Motor neuron (in vitro differentiated cells): ENCODE data around the gene STRIT1. TPM values are rescaled to one million over a fixed set of nuclear protein-coding genes. Genes with fewer than 3 reads are reported as not detected.

Experiments
- ATAC-seq, 8 experiments: fragments of 200-7000 bp; cut with Tn5 transposase; replicated peaks in 6 of 8; 2 replicates each; pipeline ENCODE4 v1.8.0; 2021; ENCODE audit warnings: mild to moderate bottlenecking in 8 of 8, moderate library complexity in 8 of 8
- H3K27ac ChIP-seq, 2 donors: fragments of 250-450 bp; sonication (Bioruptor Pico); 2 replicates each; pipeline ENCODE4 v1.9.0; 2021; ENCODE audit warnings: antibody characterized with exemption in 2 of 2, mild to moderate bottlenecking in 2 of 2, moderate library complexity in 1 of 2
- H3K4me1 ChIP-seq, 2 donors: fragments of 250-450 bp; sonication (Bioruptor Pico); replicated peaks in 1 of 2; 2 replicates each; pipeline ENCODE4 v1.6.1; 2021; ENCODE audit warnings: antibody characterized with exemption in 2 of 2, mild to moderate bottlenecking in 2 of 2, moderate library complexity in 1 of 2
- H3K4me3 ChIP-seq, 5 donors: fragments of 250-450 bp; sonication (Bioruptor Pico); 2 replicates each; pipeline ENCODE4 v1.9.0; 2021; ENCODE audit warnings: antibody characterized with exemption in 5 of 5, mild to moderate bottlenecking in 5 of 5, moderate library complexity in 4 of 5
- WGBS, 10 experiments: fragments of 450-650 bp; shearing (Covaris generic); methylation state at CpG; one replicate each; pipeline ENCODE4 v1.0.0; 2022; 5-methylcytosine and 5-hydroxymethylcytosine counted together
- in situ Hi-C, 9 experiments: fragments of 400-800 bp; cut with MboI; loops; one replicate each; pipeline ENCODE4 v1.15.0; 2021; ENCODE audit warnings: low sequenced_read_pairs in 9 of 9, low pct_unique_long_range_greater_than_20kb in 2 of 9; ENCODE audit not compliant: unreplicated experiment in 9 of 9
- total RNA-seq, 8 experiments: library from RNA; unstranded; fragments of 300-600 nt; gene quantifications; 2 replicates each; pipeline versions ENCODE4 v1.2.3 to v1.2.4, GENCODE V29; 2022

The STRIT1 gene
- total RNA-seq, 8 experiments from 2014 or later = 0.22 to 1.4 (median 0.71) TPM; not detected in 5

DNA sequence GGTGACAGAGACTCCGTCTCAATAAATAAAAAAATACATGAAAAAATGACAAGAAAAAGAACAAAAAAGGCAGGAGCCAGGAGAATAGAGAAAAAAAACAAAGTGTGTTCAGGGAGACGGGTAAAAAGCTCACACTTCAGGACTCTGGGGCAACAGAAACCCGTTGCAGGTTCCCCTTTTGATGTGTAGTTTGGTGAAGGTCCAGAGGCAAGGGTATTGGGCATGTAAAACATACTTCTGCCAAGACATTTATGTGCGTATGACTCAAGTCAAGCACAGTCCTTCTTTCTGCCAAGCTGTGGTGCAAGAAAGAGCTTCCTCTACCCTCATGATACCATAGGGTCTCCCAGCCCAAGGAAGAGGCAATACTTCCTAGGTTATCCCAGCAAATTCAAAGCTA lies 33.4 kb upstream of the STRIT1 start:
- in situ Hi-C loops = loop anchor here in 2 of 9 experiments (10.0 kb wide), 3 partner anchors 372 to 992 kb away; no protein-coding TSS in a partner anchor
- Histone ChIP-seq H3K4me3 (no peak overlapping the region), H3K27ac (no peak overlapping the region), H3K4me1 (peaks cover 3 to 5% of the 10 kb centered on the region in 2 donors)
- 59 to 100% (median 78%) methylated on average over 1 to 3 of the region's 4 CpGs; no CpG with 5 or more reads in 1 of the 10 experiments for WGBS, 10 experiments
- ATAC-seq = no peak

- in situ Hi-C loops = loop anchor here in 2 of 9 experiments (10.0 kb wide), 3 partner anchors 371 to 991 kb away; no protein-coding TSS in a partner anchor
- ATAC-seq = no peak
- Histone ChIP-seq H3K4me1 (peaks cover 3 to 5% of the 10 kb centered on the region in 2 donors), H3K4me3 (no peak overlapping the region), H3K27ac (no peak overlapping the region)
- 50 to 96% (median 87%) methylated on average over 1 to 5 of the region's 5 CpGs for WGBS, 10 experiments
Measured at GRCh38 chr3:155326244-155326643, 32.8 kb upstream of the STRIT1 start.

DNA sequence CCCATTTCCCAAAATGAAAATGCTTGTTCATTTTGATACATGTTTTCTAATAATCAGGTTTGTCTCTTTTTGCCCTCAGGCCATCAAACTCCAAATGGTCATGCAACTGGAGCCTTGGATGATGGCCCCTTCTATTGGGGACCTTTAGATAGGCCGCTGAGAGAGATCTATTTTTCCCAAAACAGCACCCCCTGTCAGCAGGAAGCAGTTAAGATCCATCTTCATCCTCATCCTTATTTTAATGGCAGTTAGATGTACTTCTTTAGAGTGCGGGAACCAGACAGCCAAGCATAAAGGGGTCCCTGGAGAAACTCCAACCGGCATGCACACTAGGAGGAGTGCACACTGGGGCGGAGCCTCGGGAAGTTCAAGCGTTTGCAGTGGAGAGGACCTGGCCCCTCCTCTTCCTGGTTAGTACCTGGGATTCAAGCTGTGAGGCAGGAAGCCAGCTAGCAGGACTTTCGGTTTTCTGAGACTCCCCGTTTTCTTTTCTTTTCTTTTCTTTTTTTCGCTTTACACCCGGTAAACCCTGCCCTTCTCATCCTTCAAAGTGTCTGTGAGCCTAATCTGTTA lies 31.9 kb upstream of the STRIT1 start:
- Histone ChIP-seq H3K4me3 (peak overlapping the region in 1 of 5 donors; percentile 17), H3K27ac (no peak overlapping the region), H3K4me1 (peaks cover 3 to 5% of the 10 kb centered on the region in 2 donors)
- in situ Hi-C loops = loop anchor here in 2 of 9 experiments (10.0 kb wide), 3 partner anchors 371 to 991 kb away; no protein-coding TSS in a partner anchor
- 25 to 100% (median 68%) methylated on average over 1 to 9 of the region's 10 CpGs; no CpG with 5 or more reads in 1 of the 10 experiments for WGBS, 10 experiments
- ATAC-seq = peak in 4 of 8 experiments; percentile 10 to 84 (median 70)

DNA sequence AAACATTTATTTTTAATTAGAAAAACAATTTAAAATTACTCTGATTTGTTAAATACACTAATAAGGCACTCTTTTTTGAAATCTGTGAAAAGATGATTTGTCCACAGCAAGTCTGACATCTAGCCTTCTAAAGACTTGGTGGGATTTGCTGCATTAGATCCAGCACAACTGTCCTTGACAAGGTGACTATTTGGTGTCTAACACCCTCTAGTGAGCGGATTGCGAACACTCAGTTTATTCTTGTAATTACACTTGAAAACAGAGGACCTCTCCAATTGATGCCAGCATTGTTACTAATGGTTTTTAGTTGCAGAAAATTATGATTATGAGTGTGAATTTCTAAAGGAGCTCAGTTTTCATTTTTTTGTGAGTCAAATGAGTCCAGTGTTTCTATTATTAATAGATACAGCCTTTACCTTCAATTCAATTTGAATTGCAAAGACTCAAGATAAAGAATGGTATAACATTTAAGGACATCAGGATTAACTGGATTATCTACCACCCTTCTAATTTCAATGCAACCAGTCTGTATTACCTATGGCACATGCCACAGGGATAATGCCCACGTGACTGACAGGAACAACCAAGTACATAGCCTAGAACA lies 29.7 kb upstream of the STRIT1 start:
- Histone ChIP-seq H3K4me1 (peaks cover 3 to 5% of the 10 kb centered on the region in 2 donors), H3K4me3 (no peak overlapping the region), H3K27ac (no peak overlapping the region)
- ATAC-seq = peak; percentile 73 to 90 (median 81)
- in situ Hi-C loops = loop anchor here in 7 of 9 experiments (10.0 to 25.0 kb wide), 7 partner anchors 236 to 988 kb away; partner anchors contain the start of gene MME (in 1 of the 7)
- WGBS, 10 experiments = 0 to 25% (median 6%) methylated on average over 1 to 3 of the region's 3 CpGs; no CpG with 5 or more reads in 1 of the 10 experiments

DNA sequence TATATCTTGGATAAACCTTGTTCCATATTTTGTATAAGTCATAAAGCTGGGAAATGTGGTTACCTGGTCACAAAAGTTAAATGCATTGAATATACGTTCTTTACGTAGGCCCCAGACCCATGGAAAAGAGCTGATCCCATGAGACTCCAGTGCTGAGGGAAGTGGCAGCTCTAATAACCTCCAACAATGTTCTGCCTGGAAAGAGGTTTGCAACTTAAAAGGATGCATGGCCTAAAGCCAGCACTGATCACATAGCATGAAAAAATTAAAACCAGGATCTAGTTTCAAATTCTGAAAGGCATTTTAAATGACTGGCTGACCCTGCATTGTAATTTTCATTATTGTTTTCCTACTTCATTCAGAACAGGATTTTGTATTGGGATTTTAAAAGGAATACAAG lies 27.9 kb upstream of the STRIT1 start:
- in situ Hi-C loops = loop anchor here in 7 of 9 experiments (10.0 to 25.0 kb wide), 7 partner anchors 234 to 987 kb away; partner anchors contain the start of gene MME (in 1 of the 7)
- Histone ChIP-seq H3K4me1 (peaks cover 3 to 5% of the 10 kb centered on the region in 2 donors), H3K4me3 (no peak overlapping the region), H3K27ac (no peak overlapping the region)
- 29 to 100% (median 85%) methylated on average over 1 to 2 of the region's 2 CpGs for WGBS, 10 experiments
- peak in 3 of 8 experiments; percentile 55 to 76 (median 57) for ATAC-seq

DNA sequence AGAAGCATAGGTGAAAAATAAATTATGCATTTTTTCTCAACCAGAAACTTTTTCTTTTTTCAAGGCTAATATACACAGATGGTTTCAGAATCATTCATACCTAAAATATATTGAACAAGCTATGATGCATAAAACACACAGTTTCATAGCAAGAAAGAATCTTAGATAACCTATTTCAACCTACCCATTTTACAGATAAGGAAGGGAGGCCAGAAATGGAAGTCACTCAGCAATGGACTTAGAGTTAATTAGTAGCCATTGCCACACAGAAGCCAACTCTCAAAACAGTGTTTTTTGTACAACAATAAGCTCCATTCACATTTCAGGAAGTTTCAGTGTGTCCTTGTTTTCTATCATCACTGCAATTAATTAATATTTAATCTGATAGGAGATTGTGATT lies 27.5 kb upstream of the STRIT1 start:
- Histone ChIP-seq H3K27ac (no peak overlapping the region), H3K4me3 (no peak overlapping the region), H3K4me1 (peaks cover 3 to 5% of the 10 kb centered on the region in 2 donors)
- ATAC-seq = no peak
- in situ Hi-C loops = loop anchor here in 7 of 9 experiments (10.0 to 25.0 kb wide), 7 partner anchors 234 to 986 kb away; partner anchors contain the start of gene MME (in 1 of the 7)

DNA sequence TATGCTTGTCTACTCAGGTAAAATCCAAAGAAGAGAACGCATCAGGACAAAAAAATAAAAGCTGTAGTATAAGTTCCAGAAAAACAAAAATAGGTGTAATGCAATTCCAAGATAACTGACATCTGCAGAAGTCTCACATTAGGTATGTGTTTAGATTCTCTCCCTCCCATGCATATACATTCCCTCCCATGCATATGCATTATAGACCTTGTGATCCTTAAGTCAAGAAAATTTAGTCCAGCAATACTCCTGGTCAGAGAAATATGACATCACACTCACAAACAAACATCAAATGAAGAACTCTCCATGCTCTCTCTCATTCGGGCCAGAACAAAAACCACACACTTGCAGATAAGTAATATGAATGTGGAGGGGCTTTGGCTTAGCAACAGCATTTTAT lies 25.3 kb upstream of the STRIT1 start:
- WGBS, 10 experiments = 65 to 100% (median 83%) methylated on average over 1 to 2 of the region's 2 CpGs; no CpG with 5 or more reads in 3 of the 10 experiments
- no peak overlapping the region for H3K4me3 ChIP-seq
- no peaks in the 10 kb centered on the region for H3K4me1 ChIP-seq
- H3K27ac ChIP-seq = no peak overlapping the region
- in situ Hi-C loops = loop anchor here in 7 of 9 experiments (10.0 to 25.0 kb wide), 5 partner anchors 231 to 981 kb away; partner anchors contain the start of gene MME (in 1 of the 7)
- ATAC-seq = peak in 2 of 8 experiments; percentile 53 to 79

DNA sequence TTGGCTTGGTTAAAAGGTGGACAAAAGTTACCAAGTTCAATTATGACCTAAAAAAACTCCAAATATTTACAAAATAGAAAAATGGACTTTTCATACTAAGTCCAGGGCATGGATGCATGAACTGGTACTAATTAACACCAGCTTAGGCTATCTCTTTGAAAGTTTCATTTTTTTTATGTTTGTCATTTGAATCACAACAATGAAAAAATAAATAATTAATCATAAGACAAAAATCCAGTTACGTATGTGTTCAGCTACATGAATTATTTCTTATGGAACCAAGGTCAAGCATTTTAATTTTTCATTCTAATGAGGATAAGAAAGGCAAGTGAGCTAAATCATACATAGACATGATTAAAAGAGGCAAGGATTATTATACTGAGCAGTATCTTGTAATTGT lies 23.7 kb upstream of the STRIT1 start:
- in situ Hi-C loops = loop anchor here in 7 of 9 experiments (10.0 to 25.0 kb wide), 5 partner anchors 230 to 980 kb away; partner anchors contain the start of gene MME (in 1 of the 7)
- no peak for ATAC-seq
- peaks cover 3 to 5% of the 10 kb centered on the region in 2 donors for H3K4me1 ChIP-seq
- no peak overlapping the region for H3K4me3 ChIP-seq
- WGBS, 10 experiments = 0 to 100% (median 93%) methylated on average over 1 of the region's 1 CpG; no CpG with 5 or more reads in 1 of the 10 experiments
- no peak overlapping the region for H3K27ac ChIP-seq

GRCh38 chr3:155316426-155316825 lies 22.9 kb upstream of the STRIT1 start:
- in situ Hi-C loops = loop anchor here in 7 of 9 experiments (10.0 to 25.0 kb wide), 5 partner anchors 229 to 979 kb away; partner anchors contain the start of gene MME (in 1 of the 7)
- no peak for ATAC-seq

DNA sequence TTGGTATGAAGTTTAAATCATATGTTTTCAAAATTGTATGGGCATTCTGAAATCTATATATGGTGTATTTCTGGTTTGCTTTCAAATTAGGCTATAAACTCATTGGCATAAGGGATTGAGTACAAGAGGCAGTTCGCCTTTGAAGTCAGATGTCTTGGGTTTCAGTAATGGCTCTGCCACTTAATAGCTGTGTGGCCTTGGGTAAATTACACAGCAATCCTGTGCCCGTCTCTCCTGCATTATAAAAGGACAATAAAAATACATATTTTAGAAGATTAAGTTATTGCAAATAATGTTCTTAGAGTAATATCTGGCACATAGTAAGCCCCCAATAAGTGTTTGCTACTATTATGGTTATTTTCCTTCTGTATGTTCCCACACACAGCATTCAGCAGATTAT lies 20.4 kb upstream of the STRIT1 start:
- no peak overlapping the region for H3K27ac ChIP-seq
- H3K4me1 ChIP-seq = peaks cover 3 to 5% of the 10 kb centered on the region in 2 donors
- in situ Hi-C loops = loop anchor here in 7 of 9 experiments (10.0 to 25.0 kb wide), 5 partner anchors 227 to 977 kb away; partner anchors contain the start of gene MME (in 1 of the 7)
- 80 to 100% (median 95%) methylated on average over 1 to 2 of the region's 2 CpGs; no CpG with 5 or more reads in 4 of the 10 experiments for WGBS, 10 experiments
- ATAC-seq = no peak
- no peak overlapping the region for H3K4me3 ChIP-seq

More at GRCh38 chr3:155316426-155316825, 22.9 kb upstream of the STRIT1 start:
- Histone ChIP-seq H3K27ac (no peak overlapping the region), H3K4me1 (peaks cover 3 to 5% of the 10 kb centered on the region in 2 donors), H3K4me3 (no peak overlapping the region)

- no peak overlapping the region for H3K27ac ChIP-seq
- peak in 4 of 8 experiments; percentile 33 to 78 (median 61) for ATAC-seq
- in situ Hi-C loops = loop anchor here in 7 of 9 experiments (10.0 to 25.0 kb wide), 5 partner anchors 226 to 976 kb away; partner anchors contain the start of gene MME (in 1 of the 7)
- H3K4me3 ChIP-seq = no peak overlapping the region
- peaks cover 3 to 5% of the 10 kb centered on the region in 2 donors for H3K4me1 ChIP-seq
Measured at GRCh38 chr3:155313300-155313699, 19.8 kb upstream of the STRIT1 start.

GRCh38 chr3:155312781-155313180 lies 19.3 kb upstream of the STRIT1 start:
- in situ Hi-C loops = loop anchor here in 7 of 9 experiments (10.0 to 25.0 kb wide), 5 partner anchors 225 to 975 kb away; partner anchors contain the start of gene MME (in 1 of the 7)

More at GRCh38 chr3:155312781-155313180, 19.3 kb upstream of the STRIT1 start:
- ATAC-seq = no peak
- Histone ChIP-seq H3K27ac (no peak overlapping the region), H3K4me1 (peaks cover 3 to 5% of the 10 kb centered on the region in 2 donors), H3K4me3 (no peak overlapping the region)
- WGBS, 10 experiments = 13 to 90% (median 72%) methylated on average over 2 of the region's 2 CpGs; no CpG with 5 or more reads in 1 of the 10 experiments
